GM19099 (cell line): ENCODE data around the gene SLC6A1.

Source experiments
- POLR2A ChIP-seq: IDR thresholded peaks from 3 replicates; pipeline ENCODE4 v1.6.1; 2011; ENCODE audit warnings: low read depth; ENCODE audit not compliant: insufficient read length; ENCODE audit errors: extremely low read depth

Gene SLC6A1

DNA sequence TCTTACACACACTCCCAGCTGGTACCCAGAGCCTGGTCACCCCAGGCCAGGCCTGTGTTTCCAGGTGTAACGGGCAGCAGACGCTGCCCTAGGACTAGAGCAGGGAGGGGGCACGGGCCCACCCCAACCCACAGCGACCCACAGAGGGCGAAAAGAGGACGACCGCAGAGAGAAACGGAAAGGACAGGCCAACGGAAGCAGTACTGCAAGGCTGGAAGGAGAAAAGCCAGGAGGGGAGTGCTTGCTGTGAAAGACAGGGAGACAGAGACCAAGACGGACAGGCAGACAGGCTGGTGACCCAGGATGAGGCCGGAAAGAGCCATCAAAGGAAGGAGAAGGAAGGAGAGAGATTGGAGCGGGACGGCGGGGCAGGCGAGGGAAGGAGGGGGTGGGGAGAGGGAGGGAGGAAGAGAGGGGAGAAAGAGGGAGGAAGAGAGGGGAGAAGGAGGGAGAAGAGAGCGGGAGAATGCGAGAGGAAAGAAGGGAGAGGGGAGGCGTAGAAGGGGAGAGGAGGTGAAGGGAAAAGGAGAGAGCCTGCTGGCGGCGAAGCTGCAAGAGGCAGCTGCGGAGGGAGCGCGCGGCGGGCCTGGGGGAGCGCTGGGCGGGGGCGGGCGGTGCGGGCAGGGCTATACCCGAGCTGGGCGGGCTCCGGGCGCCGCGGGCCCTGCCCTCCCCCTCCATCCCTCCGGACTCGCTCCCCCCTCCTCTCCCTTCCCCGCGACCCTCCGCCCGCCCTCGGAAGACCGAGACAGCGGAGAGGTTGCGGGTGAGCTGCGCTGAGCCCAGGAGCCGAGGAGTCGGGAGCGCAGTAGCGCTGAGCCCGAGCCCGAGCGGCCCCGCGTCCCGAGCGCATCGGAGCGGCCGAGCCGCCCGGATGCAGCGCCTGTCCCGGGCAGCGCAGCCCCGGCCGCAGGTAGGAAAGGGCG is at the start of gene SLC6A1:
TSS of gene SLC6A1 (plus strand) at position 732 of the 926 bp plus-strand sequence. CDS start 24,464 bp downstream, outside the sequence.
- no peak for TF ChIP-seq POLR2A

- no peak for TF ChIP-seq POLR2A
Observed at GRCh38 chr3:10944866-10945265, 47.7 kb upstream of the SLC6A1 start.

GRCh38 chr3:10945683-10946287 is 46.8 kb upstream of the SLC6A1 start:
- no peak for TF ChIP-seq POLR2A

DNA sequence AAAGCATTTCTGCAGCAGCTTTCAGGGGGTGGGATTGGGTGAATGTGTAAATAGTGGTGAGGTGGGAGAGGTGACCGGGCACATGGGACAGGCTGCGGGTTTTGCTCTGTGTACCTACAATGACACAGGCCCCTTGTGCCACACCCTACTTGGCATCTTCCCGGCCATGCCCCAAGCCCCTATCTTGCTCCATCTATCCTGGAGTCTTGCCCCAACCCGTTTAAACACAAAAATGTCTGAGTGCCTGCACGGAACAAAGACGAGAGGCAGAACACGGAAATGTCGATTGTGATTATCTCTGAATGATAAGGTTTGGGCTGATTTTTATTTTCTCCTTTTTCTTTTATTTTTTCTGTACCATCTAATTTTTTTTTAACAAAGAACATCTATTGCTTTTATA is 46.0 kb upstream of the SLC6A1 start:
- no peak for TF ChIP-seq POLR2A

GRCh38 chr3:10948326-10948725 is 44.2 kb upstream of the SLC6A1 start:
- no peak for TF ChIP-seq POLR2A

DNA sequence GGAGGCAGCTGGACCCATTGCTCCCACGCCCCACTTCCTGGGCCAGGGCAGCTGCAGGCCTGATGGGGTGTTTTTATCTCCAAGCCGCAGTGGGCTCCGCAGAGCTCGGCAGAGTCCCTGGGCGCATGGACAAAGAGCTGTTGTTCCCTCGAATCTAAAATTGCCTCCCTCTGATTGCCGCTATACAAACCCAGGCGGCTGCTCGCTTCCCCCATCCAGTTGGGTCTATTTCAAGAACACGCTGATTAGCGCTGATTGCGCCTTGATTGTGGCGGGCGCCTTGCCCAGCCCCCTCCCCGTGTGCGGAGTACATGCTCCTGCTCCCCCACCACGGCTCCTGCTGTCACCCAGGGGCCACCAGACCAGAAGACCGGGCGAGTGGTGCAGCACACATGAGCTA is 43.4 kb upstream of the SLC6A1 start:
- TF ChIP-seq POLR2A: no peak

GRCh38 chr3:10950476-10951294 is 41.9 kb upstream of the SLC6A1 start:
- no peak for TF ChIP-seq POLR2A

DNA sequence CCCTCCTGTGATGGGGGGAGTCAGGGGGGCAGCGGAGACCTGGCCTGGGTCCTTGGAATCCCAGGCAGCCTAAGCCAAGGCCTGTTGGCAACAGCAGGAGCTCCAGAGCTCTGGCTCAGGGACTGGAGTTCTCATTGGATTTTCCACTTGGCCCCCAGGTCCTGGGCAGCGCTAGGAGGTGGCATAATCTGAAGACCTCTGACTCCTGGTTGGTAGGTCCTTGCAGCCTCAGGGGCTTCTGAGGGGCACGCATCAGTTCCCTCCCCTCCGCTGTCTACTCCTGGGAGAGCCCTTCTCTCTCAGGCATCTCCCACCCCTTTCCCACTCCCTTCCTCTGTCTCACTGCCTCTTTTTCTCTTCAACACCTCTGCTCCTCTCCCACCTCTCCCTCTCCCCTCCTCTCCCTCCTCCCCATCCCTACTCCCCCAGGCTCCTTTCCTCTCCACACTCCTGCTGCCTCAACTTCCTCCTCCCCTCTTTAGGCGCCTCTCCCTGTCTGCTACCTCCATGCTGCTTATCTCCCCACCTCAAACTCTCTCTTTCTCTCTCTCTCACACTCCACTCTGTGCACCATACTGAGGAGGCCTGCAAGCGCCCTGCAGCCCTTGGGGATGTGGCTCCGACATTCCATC is 41.1 kb upstream of the SLC6A1 start:
- no peak for TF ChIP-seq POLR2A

DNA sequence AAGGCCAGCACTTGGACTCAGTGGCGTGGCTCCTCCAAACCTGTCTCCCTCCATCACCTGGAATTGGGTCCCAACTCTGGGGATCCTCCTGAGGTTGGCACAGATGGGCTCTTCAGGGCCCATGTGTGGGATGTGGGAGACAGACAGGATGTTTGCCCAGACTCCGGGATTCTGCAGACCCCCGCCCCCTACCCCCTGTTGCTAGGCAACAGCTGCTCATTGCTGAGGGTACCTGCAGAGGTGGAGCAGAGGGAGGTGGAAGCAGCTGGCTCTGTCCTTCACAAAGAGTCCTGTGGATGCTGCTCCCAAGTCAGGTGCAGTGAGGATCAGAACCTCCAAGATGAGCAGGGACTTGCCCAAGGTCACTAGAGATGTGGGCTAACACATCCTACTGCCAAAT is 40.0 kb upstream of the SLC6A1 start:
- TF ChIP-seq POLR2A: no peak

GRCh38 chr3:10954740-10955139 is 37.8 kb upstream of the SLC6A1 start:
- TF ChIP-seq POLR2A: no peak

DNA sequence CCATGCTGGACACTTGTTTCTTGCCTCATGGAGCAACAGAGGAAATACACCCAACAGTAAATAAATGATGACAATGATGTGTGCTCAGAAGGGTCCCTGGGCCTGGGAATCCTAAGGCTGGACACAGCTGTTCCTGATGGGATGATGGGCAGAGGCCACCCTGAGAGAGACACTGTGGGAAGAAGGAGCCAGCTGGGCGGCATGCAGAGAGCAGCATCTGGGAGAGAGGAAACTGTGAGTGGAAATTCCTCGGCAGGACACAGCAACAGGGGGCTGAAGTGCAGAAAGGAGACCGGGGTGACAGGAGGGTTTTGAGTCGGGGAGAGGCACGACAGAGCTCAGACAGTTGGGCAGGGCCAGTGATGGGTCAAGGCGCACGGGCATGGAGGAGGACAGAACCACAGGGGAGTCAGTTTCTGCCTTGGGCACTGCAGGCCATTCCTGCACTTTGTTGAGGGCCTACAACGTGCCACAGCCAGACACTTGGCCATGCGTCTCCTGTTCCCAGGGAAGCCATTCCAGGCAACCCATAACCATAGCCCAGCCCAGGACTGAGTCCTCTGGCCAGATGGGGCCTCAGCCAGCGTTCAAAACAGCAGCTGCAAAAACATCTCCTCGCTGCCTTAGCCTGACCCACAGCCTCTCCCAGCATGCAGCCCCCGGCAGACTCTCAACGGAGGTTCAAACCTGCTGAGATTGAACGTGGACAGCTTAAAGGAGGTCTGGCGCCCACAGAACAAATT is 36.7 kb upstream of the SLC6A1 start:
- TF ChIP-seq POLR2A: no peak

DNA sequence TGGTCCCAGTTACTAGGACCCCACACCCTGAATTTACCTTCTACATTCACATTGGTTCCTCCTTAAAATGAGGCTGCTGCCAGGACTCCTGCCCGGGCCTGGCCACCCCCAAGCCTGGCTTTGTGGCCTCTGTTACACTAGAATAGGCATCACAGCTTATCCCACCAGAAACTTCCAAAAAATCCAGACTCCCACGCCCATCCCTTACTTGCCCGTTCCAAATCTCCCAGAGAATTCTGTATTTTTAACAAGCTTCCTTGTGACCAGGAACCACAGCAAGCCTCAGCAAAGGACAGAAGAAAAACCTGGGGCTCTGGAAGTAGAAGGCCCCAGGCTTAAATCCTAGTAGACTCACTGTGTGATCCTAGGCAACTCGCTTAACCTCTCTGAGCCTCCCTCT is 36.0 kb upstream of the SLC6A1 start:
- TF ChIP-seq POLR2A: no peak

- TF ChIP-seq POLR2A: no peak
Observed at GRCh38 chr3:10956986-10957385, 35.6 kb upstream of the SLC6A1 start.
